ENCODE data around the gene PSD2. TPM values are rescaled to one million over a fixed set of nuclear protein-coding genes. Genes with fewer than 3 reads are reported as not detected.

Gene PSD2
- total RNA-seq, 4 donors from 2014 or later, result 0.16 TPM; not detected in 3

DNA sequence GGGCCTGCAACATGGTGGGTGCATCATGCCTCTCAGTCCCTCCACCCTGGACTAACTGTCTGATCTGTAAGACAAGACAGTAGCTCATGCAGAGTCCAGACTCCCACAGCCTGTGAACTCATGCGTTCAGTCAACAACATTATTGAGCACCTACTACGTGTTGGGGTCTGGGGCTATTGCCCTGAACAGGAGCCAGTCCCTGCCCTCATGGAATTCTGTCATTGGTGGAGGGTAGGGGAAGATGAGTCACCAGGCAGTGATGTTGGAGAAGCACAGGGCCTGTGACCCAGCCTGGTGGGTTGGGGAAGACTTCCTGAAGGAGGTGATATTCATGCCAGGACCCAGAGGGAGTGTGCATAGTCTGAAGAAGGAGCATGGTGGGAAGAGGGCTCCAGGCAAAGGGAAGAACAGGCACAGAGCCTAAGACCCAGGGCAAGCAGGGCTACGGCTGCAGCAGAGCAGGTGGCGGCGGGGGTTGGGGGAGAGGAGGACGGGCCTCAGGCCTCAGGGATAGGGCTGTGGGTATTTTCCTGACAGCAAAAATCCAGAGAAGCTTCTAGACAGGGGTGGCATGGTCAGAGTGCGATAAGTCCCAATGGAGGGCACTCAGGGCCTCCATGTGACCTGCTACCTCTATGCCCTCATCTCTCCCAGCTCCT, 26.7 kb upstream of the PSD2 start:
- Histone ChIP-seq H3K36me3 (no peaks in the 10 kb centered on the region), H3K27me3 (peaks cover 14% of the 10 kb centered on the region), H3K9me3 (no peaks in the 10 kb centered on the region), H3K4me1 (peaks cover 0 to 14% (median 0%) of the 10 kb centered on the region in 4 donors), H3K27ac (no peak overlapping the region), H3K4me3 (no peak overlapping the region)
- WGBS, 2 donors (ENCODE audit: low coverage in 1 of 2), result 87 to 100% methylated on average over 2 to 7 of the region's 7 CpGs
- DNase-seq, result no peak
- intact Hi-C loops (cut with DNase I; ENCODE audit: low total_unique reads) (loop anchor here (10.0 kb wide), 1 partner anchor 344 kb away; no protein-coding TSS in a partner anchor), in situ Hi-C loops (cut with MboI; ENCODE audit: low pct_ligation_motif_present in 1 of 4, low pct_unique_long_range_greater_than_20kb in 1 of 4, low sequenced_read_pairs in 3 of 4) (loop anchor here in 2 of 4 donors (25.0 kb wide), 2 partner anchors 132 to 332 kb away; partner anchors contain the start of genes CXXC5 (in 1 of the 2) and DNAJC18 (in 1 of the 2))
- TF ChIP-seq EP300 (IDR thresholded peaks at IDR 0.05; ENCODE audit: low read depth) (no peak), POLR2AphosphoS5 (IDR thresholded peaks at IDR 0.05) (no peak), POLR2A (IDR thresholded peaks at IDR 0.05) (no peak)
- TF ChIP-seq, protein P1, sequence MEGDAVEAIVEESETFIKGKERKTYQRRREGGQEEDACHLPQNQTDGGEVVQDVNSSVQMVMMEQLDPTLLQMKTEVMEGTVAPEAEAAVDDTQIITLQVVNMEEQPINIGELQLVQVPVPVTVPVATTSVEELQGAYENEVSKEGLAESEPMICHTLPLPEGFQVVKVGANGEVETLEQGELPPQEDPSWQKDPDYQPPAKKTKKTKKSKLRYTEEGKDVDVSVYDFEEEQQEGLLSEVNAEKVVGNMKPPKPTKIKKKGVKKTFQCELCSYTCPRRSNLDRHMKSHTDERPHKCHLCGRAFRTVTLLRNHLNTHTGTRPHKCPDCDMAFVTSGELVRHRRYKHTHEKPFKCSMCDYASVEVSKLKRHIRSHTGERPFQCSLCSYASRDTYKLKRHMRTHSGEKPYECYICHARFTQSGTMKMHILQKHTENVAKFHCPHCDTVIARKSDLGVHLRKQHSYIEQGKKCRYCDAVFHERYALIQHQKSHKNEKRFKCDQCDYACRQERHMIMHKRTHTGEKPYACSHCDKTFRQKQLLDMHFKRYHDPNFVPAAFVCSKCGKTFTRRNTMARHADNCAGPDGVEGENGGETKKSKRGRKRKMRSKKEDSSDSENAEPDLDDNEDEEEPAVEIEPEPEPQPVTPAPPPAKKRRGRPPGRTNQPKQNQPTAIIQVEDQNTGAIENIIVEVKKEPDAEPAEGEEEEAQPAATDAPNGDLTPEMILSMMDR (IDR thresholded peaks at IDR 0.05), result no peak

DNA sequence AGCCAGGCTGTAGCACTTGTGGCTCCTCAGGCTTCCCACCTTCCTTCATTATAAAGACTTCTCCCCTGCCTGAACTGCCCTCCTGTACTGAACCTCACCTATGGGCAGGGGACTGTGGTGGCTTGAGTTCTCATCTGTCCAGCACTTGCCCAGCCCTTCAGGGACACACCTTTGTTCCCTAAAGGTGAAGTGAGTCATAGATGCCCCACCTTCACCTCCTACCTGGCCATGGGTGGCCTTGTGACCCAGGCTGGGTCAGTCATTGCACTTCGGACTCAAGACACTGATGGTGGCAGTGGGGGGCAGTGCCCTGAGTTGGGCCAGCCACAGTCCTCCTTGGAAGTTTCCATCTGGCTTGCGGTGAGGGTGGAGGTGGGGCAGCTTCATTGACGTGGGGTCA, 26.1 kb upstream of the PSD2 start:
- WGBS, 2 donors (ENCODE audit: low coverage in 1 of 2), result 89% methylated on average over 3 of the region's 3 CpGs; no CpG with 5 or more reads in 1 of the 2 donors
- in situ Hi-C loops (cut with MboI; ENCODE audit: low pct_ligation_motif_present in 1 of 4, low pct_unique_long_range_greater_than_20kb in 1 of 4, low sequenced_read_pairs in 3 of 4), result loop anchor here in 2 of 4 donors (25.0 kb wide), 2 partner anchors 132 to 332 kb away; partner anchors contain the start of genes CXXC5 (in 1 of the 2) and DNAJC18 (in 1 of the 2)
- TF ChIP-seq POLR2AphosphoS5 (IDR thresholded peaks at IDR 0.05), result no peak
- TF ChIP-seq EP300 (IDR thresholded peaks at IDR 0.05; ENCODE audit: low read depth), result no peak
- TF ChIP-seq, protein P1 (IDR thresholded peaks at IDR 0.05), result no peak
- no peak for TF ChIP-seq POLR2A (IDR thresholded peaks at IDR 0.05)

DNA sequence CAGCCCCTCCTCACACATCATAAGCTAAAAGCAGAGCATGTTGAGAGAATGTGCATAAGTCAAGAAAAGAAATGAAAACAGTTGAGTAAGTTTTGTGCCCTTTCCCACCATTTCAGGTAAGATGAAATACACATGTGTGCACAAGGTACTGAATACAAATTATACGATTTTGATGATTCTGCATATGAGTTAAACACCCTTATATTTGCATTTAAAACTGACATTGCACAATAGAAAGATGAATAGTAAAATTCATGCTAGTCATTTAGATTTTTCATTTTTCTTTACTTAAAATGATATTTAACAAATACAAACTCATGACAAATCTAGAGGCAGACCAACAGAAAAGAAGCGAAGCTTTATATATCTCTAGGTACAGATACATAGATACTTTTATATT, 24.9 kb upstream of the PSD2 start:
- 80 to 83% methylated on average over 2 of the region's 2 CpGs for WGBS, 2 donors (ENCODE audit: low coverage in 1 of 2)
- Histone ChIP-seq H3K27me3 (no peaks in the 10 kb centered on the region), H3K9me3 (no peaks in the 10 kb centered on the region), H3K4me1 (peaks cover 0 to 5% (median 0%) of the 10 kb centered on the region in 4 donors), H3K4me3 (no peak overlapping the region), H3K36me3 (no peaks in the 10 kb centered on the region), H3K27ac (no peak overlapping the region)
- in situ Hi-C loops (cut with MboI; ENCODE audit: low pct_ligation_motif_present in 1 of 4, low pct_unique_long_range_greater_than_20kb in 1 of 4, low sequenced_read_pairs in 3 of 4) (loop anchor here in 2 of 4 donors (25.0 kb wide), 2 partner anchors 133 to 333 kb away; partner anchors contain the start of genes CXXC5 (in 1 of the 2) and DNAJC18 (in 1 of the 2)), intact Hi-C loops (cut with DNase I; ENCODE audit: low total_unique reads) (no loop called here)
- DNase-seq, result no peak
- TF ChIP-seq, protein P1 (IDR thresholded peaks at IDR 0.05), result no peak
- no peak for TF ChIP-seq POLR2A (IDR thresholded peaks at IDR 0.05)
- no peak for TF ChIP-seq POLR2AphosphoS5 (IDR thresholded peaks at IDR 0.05)
- no peak for TF ChIP-seq EP300 (IDR thresholded peaks at IDR 0.05; ENCODE audit: low read depth)

More for the DNA sequence above, 26.1 kb upstream of the PSD2 start:
- no peaks in the 10 kb centered on the region for H3K36me3 ChIP-seq
- intact Hi-C loops (cut with DNase I; ENCODE audit: low total_unique reads), result loop anchor here (10.0 kb wide), 1 partner anchor 345 kb away; no protein-coding TSS in a partner anchor
- H3K9me3 ChIP-seq, result no peaks in the 10 kb centered on the region
- peaks cover 0 to 8% (median 0%) of the 10 kb centered on the region in 4 donors for H3K4me1 ChIP-seq
- no peak overlapping the region for H3K27ac ChIP-seq
- H3K4me3 ChIP-seq, result no peak overlapping the region
- peaks cover 9% of the 10 kb centered on the region for H3K27me3 ChIP-seq
- no peak for DNase-seq

DNA sequence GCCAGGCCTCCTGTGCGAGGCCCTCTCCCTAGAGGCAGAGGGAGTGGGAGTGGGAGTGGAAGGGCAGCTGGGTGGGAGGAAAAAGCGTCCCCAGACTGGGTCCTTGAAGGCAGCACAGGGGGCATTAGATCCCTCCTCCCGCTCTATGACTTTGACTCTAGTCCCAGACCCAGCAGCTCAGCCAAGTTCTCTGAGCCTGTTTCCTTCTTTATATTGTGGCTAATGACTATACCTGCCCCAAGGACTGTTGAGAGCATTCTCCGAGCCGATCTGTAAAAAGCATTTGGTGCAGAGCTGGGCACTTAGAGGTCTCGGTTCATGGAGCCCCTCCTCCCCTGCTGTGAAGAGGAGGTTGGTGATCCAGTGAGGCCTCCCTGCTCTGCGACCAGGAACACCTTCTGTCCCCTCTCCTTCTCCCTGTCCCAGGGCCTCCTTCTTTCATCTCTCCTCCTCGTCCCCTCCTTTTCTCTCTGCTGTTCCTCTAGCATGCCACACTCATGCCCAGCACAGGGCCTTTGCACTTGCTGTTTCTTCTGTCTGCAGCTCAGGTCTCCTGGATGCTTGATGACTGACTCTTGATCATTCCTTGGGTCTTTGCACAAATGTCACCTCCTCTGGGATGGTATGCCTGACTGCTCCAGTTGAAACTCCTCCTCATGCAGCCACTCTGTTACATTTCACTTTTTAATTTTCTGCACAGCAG, 23.4 kb upstream of the PSD2 start:
- H3K4me3 ChIP-seq, result no peak overlapping the region
- no peak overlapping the region for H3K27ac ChIP-seq
- no peak for DNase-seq
- H3K27me3 ChIP-seq, result no peaks in the 10 kb centered on the region
- peaks cover 0 to 5% (median 0%) of the 10 kb centered on the region in 4 donors for H3K4me1 ChIP-seq
- WGBS, 2 donors (ENCODE audit: low coverage in 1 of 2), result 86 to 88% methylated on average over 5 to 8 of the region's 8 CpGs
- H3K36me3 ChIP-seq, result no peaks in the 10 kb centered on the region
- TF ChIP-seq, protein P1 (IDR thresholded peaks at IDR 0.05), result no peak
- no peak for TF ChIP-seq POLR2A (IDR thresholded peaks at IDR 0.05)
- no peak for TF ChIP-seq POLR2AphosphoS5 (IDR thresholded peaks at IDR 0.05)
- TF ChIP-seq EP300 (IDR thresholded peaks at IDR 0.05; ENCODE audit: low read depth), result no peak
- in situ Hi-C loops (cut with MboI; ENCODE audit: low pct_ligation_motif_present in 1 of 4, low pct_unique_long_range_greater_than_20kb in 1 of 4, low sequenced_read_pairs in 3 of 4), result loop anchor here in 2 of 4 donors (25.0 kb wide), 2 partner anchors 135 to 335 kb away; partner anchors contain the start of genes CXXC5 (in 1 of the 2) and DNAJC18 (in 1 of the 2)
- intact Hi-C loops (cut with DNase I; ENCODE audit: low total_unique reads), result no loop called here
- H3K9me3 ChIP-seq, result no peaks in the 10 kb centered on the region

Data from transverse colon (tissue), 4 donors.